ENCODE data around the gene ESAM.
A peak's percentile ranks its signal among the peaks of the same experiment; 100 is the strongest.
"Not testable (repeated sequence)": the region's sequence is repeated elsewhere in the genome, so short reads cannot be mapped to it uniquely, and the experiment has no call there.

The ESAM gene

DNA sequence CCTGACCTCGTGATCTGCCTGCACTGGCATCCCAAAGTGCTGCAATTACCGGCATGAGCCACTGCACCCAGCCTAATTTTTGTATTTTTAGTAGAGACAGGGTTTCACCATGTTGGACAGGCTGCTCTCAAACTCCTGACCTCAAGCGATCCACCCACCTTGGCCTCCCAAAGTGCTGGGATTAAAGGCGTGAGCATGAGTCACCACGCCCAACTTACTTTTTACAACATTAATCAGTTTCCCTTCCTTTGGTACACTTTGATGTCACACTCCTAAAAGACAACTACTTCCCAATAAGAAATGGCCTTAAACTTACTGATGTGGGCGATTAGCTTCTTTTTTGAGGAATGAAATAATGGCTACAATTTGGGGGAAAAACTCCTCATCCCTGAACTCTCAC, 8.9 kb upstream of the ESAM start:
- not testable (repeated sequence) for DNase-seq (ENCODE audit: low read depth)

DNA sequence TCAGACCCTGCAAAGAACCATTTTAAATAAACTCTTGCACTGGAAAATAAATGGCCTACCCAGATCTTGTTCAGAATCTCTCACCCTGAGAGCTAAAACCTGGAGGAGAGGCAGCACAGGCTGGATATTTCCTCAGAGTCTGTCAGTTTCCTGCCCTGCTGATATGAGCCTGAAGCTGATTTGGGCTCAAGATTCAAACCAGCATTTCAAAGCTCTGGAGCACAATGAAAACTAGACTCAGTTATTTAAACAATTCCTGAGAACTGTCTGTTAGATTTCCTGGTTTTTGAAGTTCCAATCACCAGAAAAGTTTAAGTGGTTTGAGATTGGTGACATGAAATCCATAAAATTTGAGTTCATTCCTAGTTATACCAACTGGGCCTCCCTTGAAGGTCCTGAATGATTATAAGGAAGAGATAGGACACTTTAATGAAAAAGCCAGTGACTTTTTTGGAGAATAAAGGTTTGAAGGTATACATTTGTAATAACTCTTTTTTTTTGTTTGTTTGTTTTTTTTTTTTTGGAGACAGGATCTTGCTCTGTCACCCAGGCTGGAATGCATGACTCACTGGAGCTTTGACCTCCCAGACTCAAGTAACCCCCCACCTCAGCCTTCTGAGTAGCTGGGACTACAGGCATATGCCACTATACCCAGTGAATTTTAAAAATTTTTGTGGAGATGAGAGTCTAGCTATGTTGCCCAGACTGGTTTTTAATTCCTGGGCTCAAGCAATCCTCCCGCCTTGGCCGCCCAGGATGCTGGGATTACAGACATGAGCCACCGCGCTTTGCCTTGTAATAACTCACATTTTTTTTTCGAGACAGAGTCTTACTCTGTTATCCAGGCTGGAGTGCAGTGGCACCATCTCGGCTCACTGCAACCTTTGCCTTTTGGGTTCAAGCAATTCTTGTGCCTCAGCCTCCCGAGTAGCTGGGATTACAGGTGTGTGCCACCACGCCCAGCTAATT, 8.0 kb upstream of the ESAM start:
- peak; percentile 89 for DNase-seq (ENCODE audit: low read depth)

DNA sequence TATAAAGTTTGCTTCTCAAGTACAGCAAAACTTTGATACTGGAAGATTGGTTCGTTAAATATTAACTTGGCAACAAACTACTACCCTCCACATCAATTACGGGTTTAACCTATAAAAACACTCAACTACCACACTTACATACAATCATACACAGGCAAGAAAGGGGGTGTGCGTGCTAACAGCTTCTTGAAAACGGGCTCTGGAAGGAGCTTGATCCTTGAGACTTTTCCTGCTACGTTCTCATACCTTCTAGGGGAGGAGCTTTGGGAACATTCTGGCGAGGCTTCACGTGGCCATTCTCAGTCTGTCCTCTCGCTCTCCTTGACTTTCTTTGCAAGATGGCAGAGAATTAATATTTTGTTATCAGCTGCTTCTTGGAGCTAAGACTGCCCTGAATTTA, 6.8 kb upstream of the ESAM start:
- no peak for DNase-seq (ENCODE audit: low read depth)

DNA sequence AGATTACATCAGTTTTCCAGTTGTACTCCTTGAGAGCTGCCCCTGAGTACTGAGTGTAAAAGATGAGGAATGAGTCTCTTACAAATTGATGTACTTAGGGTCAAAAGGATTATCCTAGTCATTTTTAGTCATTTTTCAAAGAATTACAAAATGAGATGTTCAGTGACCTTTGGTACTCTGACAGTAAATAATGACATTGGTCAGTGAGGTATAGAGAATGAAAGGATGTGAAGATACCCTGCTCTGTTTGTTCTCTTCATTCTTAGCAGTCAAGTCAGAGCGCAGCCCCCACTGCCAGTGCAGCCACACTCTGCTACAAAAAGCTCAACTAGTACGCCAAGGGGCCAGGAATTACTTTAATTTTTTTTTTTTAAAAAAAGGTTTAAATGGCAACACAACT, 4.1 kb upstream of the ESAM start:
- no peak for DNase-seq (ENCODE audit: low read depth)

DNA sequence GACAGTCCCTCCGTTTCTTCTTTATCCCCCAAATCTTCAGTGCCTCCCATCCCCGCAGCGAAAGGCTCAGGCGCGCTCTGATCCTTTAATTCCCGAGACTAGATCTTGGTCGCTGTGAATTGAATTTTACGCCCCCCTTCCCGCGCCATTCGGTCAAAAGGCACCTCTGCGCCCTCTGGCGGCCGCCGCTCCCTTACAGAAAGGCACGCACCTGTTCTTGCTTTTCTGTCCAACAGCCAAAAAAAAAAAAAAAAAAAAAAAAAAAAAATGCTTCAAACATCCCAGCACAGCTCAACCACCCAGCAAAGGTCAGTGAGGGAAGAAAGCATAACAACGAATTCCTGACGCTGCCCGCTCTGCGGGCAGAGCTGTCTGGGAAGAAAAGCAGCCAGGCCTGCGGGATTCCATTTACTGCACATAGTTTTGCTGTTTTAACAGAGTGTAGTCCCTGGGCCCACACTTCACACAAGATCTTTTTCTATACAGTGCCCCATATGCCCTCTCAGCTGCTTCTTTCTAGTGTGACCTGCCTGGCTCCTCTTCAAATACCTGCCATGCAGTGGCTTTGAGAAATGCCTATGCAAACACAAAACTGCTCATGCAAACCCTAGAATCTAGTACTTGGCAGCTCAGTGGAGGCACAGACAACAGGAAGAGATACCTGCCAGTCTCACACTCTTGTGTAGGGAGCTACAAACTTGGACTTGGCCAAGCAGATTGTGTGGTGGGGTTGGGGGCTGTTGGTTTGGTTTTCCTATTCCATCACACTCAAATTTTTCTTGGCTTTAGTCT, 1.3 kb upstream of the ESAM start:
- peak; percentile 70 for DNase-seq (ENCODE audit: low read depth)

DNA sequence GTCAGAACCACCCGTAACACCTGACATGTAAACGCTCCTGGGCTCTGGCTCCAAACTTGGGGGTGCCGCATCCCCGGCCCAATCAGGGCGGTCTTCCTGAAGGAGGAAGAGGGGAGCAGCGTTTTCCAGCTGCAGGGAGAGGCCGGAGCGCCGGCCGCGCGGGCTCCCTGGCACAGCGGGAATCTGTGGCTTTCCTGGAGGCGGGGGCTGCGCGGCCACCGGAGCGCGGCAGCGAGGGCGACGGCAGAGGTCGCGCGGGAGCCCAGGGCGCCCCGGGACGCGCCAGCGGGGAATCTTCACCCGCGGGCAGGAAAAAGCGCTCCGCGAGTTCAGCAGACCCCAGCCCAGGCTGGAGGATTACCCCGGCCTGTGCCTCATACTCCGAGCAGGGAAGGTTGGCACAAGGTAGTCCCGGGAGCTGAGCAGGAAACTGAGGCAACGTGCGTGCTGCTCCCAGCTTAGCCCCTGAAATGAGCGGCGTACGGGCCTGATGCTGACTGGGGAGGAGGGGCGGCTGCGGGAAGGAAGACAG, 600 bp upstream of the ESAM start:
- DNase-seq (ENCODE audit: low read depth), result no peak

DNA sequence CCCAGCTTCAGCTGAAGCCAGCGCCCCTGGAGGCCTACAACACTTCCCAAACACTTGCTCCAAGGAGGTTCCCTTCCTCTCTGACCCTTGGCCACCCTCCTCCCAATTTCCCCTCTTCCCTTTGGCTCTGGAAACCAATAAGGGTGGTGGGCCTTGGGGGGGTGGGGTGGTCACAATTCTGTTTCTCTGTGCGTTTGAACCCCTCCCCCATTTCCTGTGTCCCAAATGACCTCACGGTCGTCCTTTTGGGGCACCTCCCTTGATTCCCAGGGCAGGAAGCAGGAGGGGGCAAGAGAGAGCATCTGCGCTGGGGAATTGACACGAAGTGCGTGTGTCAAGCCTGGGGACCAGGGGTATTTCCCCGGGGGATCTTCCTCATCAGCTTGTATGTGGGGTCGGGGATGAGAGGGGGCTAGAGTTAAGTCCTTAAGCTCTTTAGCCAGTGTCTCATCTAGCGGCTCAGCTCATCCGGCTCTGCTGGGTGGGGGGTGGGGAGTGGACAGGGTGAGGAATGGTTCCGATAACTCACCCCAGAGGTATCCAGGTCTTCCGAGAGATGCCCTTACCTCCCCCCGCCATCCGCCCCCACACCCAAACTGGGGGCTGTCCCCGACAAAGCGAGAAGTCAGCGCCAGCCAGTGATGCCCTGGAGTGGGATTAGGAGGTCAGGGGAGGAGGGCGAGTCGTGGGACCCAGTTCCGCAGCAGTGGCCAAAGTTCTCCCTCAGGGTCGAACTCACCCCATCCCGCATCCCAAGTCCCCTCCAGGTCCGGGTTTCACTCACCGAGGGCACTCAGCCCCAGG, 587 bp downstream of the ESAM start:
- DNase-seq (ENCODE audit: low read depth), result no peak

DNA sequence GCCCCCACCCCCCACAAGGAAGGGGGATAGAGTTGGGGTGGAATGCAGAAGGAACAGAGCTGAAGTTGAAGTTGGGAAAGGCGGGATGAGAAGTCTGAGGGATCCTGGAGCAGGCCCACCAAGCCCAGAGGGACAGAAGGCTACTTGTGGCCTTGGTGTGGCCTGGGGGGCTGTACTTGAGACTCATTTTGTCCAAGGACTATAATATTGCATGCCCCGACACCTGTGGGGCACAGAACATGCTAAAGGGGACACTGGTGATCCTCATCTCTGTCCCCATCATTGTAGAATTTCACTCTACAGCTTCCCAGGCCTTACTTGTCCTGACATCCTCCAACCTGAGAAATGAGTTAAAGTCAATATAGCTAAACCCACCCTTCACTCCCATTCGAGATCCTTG, 1.3 kb downstream of the ESAM start:
- DNase-seq (ENCODE audit: low read depth), result no peak

DNA sequence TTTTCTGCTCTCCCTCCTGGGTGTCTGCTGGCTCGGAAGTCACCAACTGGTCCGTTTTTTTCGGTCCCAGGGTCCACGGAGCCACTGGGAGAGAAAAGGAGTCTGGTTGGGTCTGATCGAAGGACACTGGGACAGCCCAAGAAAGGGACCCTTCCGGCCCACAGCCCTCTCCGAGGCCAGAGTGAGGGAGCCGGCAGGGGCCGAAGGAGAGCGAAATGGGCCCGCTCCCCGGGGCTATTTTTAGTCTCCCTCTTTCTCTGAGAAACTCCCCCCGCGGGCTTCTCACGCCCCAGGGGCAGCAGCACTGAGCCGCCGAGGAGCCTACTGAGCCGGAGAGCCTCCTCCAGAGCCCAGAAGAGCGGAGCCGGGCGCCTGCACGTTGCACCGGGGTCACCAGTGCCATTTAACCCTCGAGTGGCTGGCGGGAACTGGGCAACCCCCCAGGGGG, 1.9 kb downstream of the ESAM start:
- no peak for DNase-seq (ENCODE audit: low read depth)

DNA sequence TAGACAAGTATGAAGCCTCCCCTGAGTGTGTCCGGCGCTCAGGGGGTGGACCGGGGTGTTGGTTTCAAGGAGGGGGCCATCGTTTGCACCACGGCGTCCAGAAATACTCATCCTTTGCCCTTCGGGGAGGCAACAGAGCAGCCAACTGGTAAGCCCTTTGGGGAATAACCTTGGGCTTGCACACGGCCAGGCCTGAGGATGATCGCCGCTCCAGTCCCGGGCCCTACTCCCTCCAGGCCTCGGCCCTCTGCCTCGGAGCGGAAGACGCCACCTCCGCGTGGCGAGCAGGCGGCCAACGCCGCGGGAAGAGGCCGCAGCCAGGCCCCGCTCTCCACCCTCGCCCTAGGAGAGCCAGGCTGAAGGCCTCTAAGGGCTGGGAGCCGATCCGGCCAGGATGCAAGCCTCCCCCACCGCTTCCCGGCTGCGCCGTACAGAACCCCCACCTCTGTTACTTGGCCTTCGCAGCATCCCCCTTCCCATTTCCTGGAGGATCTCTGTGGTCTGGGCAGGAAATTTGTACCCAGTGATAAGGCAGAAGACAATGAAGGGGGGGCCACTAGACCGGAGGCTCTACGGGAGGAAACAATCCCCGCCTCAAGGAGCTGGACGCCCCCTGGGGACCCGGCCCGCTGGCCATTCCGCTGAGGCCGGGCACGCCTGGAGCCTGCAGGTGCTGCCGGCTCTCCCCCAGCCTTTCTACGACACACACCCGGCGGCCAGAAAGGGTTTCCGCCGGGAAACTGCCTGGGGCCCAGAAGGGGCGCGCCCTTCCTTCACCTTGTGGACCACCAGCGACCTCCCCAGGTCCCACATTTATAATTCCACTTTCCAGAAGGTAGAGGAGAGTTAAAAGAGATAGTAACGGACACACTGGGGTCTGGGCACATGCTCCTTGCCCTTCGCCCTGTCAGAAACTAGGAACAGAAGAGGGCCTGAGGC, 2.6 kb downstream of the ESAM start:
- no peak for DNase-seq (ENCODE audit: low read depth)

DNA sequence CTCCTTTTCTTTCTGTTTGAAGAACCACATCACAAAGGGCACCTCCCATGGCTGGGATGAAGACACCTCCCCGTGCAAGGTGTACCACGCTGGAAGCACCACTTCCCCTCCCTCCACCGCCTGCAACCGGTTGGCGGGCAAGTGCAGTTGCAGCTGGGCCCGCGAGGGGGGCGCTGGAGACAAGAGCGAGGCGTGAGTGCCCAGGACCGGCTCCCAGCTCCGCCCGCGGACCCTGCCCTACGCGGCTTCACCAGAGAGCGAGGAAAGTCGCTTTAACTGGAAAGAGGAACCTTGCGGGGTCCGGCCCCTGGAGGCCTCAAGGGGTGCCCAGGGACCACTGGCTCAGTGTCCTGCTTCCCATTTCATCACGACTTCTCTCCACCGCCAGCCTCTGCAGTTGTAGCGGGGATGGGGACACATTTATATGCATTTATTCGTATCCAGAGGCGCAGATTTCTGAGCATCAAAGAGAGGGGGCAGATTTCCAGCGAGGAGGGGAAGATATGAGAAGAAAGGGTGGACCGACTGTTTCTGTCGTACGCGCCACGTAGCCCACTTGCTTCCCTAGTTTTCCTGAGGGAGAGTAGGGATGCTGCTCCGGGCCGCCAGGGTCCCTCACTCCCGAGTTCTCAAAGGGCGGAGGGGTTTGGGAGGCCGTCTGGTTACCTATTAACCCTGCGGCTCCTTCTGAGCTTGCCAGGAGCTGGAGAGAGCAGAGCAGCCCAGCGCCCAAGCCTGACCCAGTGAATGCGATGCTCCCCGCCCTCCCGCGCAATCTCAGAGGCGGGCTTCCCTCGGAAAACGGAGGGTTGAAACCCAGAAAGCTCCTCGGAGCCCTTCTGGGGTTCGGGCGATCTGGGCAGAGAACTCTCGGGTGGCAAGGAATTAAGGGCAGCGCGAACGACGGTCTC, 3.5 kb downstream of the ESAM start:
- DNase-seq (ENCODE audit: low read depth), result peak; percentile 80

DNA sequence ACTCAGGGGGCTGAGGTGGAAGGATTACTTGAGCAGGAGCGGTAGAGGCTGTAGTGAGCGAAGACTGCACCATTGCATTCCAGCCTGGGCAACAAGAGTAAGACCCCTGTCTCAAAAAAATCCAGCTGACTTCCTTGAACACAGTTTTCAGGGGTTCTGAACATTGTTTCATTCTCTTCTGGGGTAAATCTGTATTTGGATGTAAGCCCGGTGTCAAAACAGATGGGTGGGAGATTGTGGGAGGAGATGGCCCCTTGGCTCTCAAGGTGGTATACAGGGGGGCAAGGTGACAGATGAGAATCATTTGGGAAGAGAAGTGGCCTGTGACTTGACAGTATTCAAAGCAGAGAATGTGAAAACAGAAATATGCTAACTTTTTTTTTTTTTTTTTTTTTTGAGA, 4.8 kb downstream of the ESAM start:
- no peak for DNase-seq (ENCODE audit: low read depth)

DNA sequence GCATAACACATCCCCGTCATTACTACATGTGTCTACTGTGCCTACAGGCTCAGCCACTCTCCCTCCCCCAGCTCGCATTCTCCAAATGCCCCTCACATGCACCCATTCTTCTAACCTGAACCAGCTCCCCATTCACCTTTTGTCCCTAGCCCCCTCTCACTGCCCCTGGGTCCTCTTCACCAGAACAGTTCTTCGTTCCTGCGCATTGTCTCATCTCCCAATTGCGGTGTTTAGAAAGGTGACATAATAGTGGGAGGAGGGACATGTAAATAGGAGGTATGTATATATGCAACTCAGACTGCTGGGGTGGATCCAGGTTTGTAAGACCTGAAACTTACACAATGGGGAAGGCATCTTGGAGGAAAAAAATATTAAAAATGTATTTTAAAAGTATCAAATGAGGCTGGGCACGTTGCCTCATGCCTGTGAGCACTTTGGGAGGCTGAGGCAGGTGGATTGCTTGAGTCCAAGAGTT, 5.3 kb downstream of the ESAM start:
- no peak for DNase-seq (ENCODE audit: low read depth)

DNA sequence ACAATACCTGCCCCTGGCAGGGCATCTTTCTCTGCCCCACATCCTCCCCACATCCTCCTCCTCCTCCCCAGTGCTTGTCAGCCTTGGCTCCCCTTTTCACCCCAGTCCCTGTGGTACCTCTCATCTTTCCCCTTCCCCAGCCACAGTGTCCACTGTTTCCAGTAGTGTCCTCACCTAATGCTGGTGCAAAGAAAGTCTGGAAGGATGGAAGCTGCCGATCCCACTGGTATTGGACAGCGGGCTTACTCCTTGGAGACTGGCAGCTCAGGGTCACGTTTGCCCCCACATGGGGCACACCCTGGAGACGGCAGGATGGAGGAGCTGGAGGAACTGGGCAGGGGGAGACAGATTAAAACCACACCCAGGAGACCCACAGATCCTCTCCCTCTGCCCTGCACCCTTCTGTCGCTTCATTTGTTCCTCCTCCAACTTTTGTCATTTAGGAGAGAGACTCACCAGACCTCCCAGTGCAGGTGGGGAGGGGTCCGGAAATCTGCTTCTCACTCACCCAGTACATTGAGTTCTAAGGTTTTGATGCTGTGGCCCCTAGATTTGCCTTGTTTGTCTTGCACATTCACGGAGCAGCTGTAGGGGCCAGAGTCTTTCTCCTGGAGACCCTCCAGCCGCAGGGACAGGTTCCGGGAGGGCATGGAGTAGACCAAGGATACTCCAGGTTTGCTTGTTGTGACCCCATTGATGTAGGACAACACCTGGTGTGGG, 5.9 kb downstream of the ESAM start:
- no peak for DNase-seq (ENCODE audit: low read depth)

DNA sequence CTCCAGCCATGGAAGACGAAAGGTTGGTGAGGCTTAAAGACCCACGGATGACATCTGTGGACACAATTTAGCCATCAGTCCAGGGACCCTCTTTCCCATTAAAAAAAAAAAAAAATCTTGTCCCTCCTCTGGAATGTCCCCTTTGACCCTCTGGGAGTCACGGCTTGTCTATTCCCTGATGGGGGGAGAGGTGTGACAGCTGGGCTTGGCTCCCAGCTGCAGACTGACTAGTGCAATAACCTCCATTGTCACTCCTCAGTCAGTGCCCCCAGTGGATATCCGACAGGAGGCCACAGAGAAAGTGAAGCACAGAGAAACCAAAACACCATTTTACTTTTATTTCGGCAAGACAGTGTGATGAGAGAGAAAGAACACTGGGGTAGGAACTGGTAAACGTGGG, 7.4 kb downstream of the ESAM start:
- no peak for DNase-seq (ENCODE audit: low read depth)

DNA sequence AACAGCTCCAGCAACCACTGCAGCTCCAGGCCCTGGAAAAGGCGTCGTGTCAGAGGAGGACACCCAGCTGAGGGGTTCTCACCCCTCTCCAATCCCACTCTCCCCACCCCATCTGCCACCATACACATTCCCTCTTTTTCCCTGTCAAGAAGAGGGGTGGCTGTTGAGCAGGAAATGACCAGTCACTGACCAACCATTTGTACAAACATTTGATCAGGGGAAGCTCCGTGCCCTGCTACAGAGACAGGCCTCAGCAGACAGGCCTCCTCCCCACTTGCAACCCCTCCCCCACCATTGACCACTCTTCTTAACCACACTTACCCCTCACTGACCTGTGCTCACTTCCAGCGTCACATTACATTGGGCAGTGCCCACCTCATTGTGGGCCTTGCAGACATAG, 7.8 kb downstream of the ESAM start:
- DNase-seq (ENCODE audit: low read depth), result peak; percentile 60

DNA sequence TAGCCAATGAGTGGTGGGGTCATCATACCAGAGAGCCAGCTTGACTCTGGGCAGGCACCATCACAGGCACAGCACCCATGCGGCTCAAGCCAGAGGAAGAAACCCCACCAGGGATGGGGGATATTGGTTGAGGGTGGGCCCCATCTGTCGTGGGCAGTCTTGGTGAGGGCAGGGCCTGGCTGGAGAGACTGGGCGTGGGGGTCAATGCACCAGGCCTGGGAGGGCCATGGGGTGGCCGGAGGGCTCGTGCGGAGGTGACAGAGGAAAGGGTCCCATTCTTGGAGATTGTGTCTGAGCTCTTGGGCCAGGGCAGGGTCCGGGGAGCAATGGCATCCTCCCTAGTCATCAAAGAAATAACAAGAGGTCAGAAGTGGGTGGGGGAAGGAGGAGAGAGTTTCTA, 8.5 kb downstream of the ESAM start:
- DNase-seq (ENCODE audit: low read depth), result no peak

DNA sequence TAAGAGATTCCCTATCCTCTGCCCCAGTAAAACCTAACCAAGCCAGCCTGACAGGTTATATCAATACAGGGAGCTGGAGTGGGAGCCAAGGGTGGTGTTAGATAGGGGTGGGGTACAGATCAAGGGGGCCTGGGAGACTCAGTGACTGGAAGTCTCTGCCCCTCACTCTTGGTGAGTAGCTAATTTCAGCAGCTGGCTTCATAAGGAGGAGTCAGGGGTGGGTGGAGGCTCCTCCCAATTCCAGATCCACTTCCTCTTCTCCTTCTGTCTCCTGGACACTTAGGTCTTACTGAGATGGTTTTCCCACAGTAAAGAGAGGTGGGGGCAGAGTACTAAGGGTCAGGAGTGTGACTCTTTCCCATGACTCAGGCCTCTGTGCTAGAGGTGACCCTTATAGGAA, 8.9 kb downstream of the ESAM start:
- peak; percentile 32 for DNase-seq (ENCODE audit: low read depth)

Data from ELR (cell line).